ENCODE data around the gene RNASE2. TPM values are rescaled to one million over a fixed set of nuclear protein-coding genes. Genes with fewer than 3 reads are reported as not detected.

The RNASE2 gene
- polyA plus RNA-seq, 3 donors, result 100 to 483 (median 307) TPM

DNA sequence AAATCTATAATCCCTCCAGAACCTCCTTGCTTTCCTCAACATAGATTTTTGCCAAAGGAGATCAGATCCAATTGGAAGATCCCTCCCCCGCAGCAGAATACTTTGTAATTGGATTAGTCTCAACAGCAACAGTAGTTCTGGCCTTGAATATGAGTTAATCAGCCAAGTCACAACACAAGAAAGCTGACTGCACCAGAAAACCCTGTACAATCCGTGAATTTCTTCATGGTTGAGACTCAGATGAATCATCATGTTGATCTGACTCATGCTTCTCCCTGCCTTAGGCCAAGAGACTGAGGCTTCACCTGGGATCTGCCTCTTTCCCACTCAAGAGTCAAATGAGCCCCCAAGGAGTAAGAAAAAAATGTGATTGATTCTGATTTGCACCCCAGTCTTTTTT lies 31.5 kb downstream of the RNASE2 start:
- Histone ChIP-seq H3K79me2 (ENCODE audit: insufficient read depth, low read length) (peaks cover 18% of the 10 kb centered on the region), H3K36me3 (replicated peaks in 1 of 2; ENCODE audit: control insufficient read depth in 1 of 2, insufficient read depth in 2 of 2, low read length in 2 of 2) (peaks cover 0 to 6% of the 10 kb centered on the region in 2 donors), H3K27ac (ENCODE audit: low read depth in 1 of 2, low read length in 2 of 2) (peak overlapping the region; percentile 2 to 81), H3K4me1 (ENCODE audit: control insufficient read depth in 1 of 2, insufficient read depth in 2 of 2, low read length in 2 of 2) (peaks cover 50 to 63% of the 10 kb centered on the region in 2 donors), H3K4me3 (replicated peaks in 1 of 3; ENCODE audit: low read depth in 2 of 3, low read length in 3 of 3) (peak overlapping the region in 1 of 3 experiments; percentile 28), H4K20me1 (ENCODE audit: insufficient read depth, low read length) (peaks cover 4% of the 10 kb centered on the region), H3K4me2 (replicated peaks; ENCODE audit: extremely low read depth, low read length, poor library complexity, severe bottlenecking) (peak overlapping the region; percentile 9), H3K9me3 (replicated peaks in 1 of 2; ENCODE audit: control insufficient read depth in 1 of 2, insufficient read depth in 1 of 2, low read length in 2 of 2) (no peaks in the 10 kb centered on the region), H2AFZ (ENCODE audit: insufficient read depth, low read depth, low read length, poor library complexity, severe bottlenecking) (no peak overlapping the region), H3K9ac (ENCODE audit: insufficient read depth, low read length, poor library complexity, severe bottlenecking) (no peak overlapping the region), H3K27me3 (ENCODE audit: control insufficient read depth in 2 of 2, insufficient read depth in 2 of 2, low read length in 2 of 2) (no peaks in the 10 kb centered on the region)
- peaks cover 54% of the 10 kb centered on the region for H3K4me1 Mint-ChIP-seq
- peak overlapping the region; percentile 65 to 93 (median 87) for H3K27ac Mint-ChIP-seq
- 0% methylated on average over 1 of the region's 2 CpGs for WGBS (ENCODE audit: insufficient coverage)
- TF ChIP-seq, protein P1, sequence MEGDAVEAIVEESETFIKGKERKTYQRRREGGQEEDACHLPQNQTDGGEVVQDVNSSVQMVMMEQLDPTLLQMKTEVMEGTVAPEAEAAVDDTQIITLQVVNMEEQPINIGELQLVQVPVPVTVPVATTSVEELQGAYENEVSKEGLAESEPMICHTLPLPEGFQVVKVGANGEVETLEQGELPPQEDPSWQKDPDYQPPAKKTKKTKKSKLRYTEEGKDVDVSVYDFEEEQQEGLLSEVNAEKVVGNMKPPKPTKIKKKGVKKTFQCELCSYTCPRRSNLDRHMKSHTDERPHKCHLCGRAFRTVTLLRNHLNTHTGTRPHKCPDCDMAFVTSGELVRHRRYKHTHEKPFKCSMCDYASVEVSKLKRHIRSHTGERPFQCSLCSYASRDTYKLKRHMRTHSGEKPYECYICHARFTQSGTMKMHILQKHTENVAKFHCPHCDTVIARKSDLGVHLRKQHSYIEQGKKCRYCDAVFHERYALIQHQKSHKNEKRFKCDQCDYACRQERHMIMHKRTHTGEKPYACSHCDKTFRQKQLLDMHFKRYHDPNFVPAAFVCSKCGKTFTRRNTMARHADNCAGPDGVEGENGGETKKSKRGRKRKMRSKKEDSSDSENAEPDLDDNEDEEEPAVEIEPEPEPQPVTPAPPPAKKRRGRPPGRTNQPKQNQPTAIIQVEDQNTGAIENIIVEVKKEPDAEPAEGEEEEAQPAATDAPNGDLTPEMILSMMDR (IDR thresholded peaks at IDR 0.05), result no peak
- intact Hi-C loops (cut with micrococcal nuclease), result no loop called here
- peaks cover 0 to 1% (median 0%) of the 10 kb centered on the region in 7 donors for H3K9me3 Mint-ChIP-seq
- peaks cover 0 to 2% (median 2%) of the 10 kb centered on the region in 3 donors for H3K27me3 Mint-ChIP-seq (ENCODE audit: low read depth in 3 of 3)
- peak; percentile 63 to 89 (median 84) for DNase-seq
- H3K4me3 Mint-ChIP-seq, result no peak overlapping the region
- H3K36me3 Mint-ChIP-seq, result peaks cover 2 to 4% of the 10 kb centered on the region in 2 donors

DNA sequence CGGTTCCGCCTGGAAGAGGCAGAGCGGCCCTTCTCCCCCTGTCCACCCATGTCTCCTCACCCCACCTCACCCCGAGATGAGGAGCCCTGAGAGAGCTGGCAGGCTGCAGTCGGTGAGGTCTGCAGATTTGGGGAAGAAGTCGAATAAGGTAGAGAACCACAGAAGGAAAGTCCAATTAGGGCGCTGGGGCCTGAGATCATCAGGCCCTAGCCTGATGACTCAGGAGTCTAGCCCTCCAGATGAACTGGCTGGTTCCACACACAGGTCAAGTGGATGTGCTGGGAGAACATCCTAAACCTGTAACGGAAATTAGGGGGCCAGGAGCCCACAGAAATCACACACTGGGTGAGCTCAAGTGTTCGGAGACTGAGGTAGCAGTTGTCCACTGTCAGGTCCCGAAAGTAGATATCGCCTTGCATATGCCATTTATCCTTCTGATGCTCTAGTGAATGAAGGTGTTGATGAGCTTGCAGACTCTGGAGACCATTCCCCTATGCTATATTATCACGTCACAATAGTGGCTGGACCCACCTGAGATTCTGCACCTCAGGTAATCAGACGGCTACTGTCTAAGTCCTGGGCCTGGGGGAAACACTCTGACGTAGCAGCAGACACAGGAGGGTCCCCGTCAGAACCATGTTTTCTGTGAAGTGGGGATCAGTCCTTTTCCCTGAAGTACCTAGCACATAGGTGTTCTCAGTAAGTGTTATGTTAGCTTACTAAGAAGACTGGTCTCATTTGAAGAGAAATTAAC lies 33.6 kb downstream of the RNASE2 start:
- Histone ChIP-seq H3K4me3 (replicated peaks in 1 of 3; ENCODE audit: low read depth in 2 of 3, low read length in 3 of 3) (peak overlapping the region; percentile 12 to 97 (median 72)), H3K27ac (ENCODE audit: low read depth in 1 of 2, low read length in 2 of 2) (peak overlapping the region; percentile 24 to 72), H2AFZ (ENCODE audit: insufficient read depth, low read depth, low read length, poor library complexity, severe bottlenecking) (peak overlapping the region; percentile 41), H4K20me1 (ENCODE audit: insufficient read depth, low read length) (peaks cover 4% of the 10 kb centered on the region), H3K79me2 (ENCODE audit: insufficient read depth, low read length) (peaks cover 23% of the 10 kb centered on the region), H3K4me2 (replicated peaks; ENCODE audit: extremely low read depth, low read length, poor library complexity, severe bottlenecking) (peak overlapping the region; percentile 95), H3K9ac (ENCODE audit: insufficient read depth, low read length, poor library complexity, severe bottlenecking) (no peak overlapping the region), H3K4me1 (ENCODE audit: control insufficient read depth in 1 of 2, insufficient read depth in 2 of 2, low read length in 2 of 2) (peaks cover 50 to 63% of the 10 kb centered on the region in 2 donors), H3K27me3 (ENCODE audit: control insufficient read depth in 2 of 2, insufficient read depth in 2 of 2, low read length in 2 of 2) (no peaks in the 10 kb centered on the region), H3K36me3 (replicated peaks in 1 of 2; ENCODE audit: control insufficient read depth in 1 of 2, insufficient read depth in 2 of 2, low read length in 2 of 2) (peaks cover 18 to 27% of the 10 kb centered on the region in 2 donors), H3K9me3 (replicated peaks in 1 of 2; ENCODE audit: control insufficient read depth in 1 of 2, insufficient read depth in 1 of 2, low read length in 2 of 2) (no peaks in the 10 kb centered on the region)
- intact Hi-C loops (cut with micrococcal nuclease), result no loop called here
- Mint-ChIP-seq H3K27me3 (ENCODE audit: low read depth in 3 of 3) (peaks cover 0 to 2% (median 2%) of the 10 kb centered on the region in 3 donors), H3K4me1 (peaks cover 57% of the 10 kb centered on the region), H3K9me3 (no peaks in the 10 kb centered on the region), H3K27ac (peak overlapping the region; percentile 46 to 87 (median 70)), H3K4me3 (no peak overlapping the region), H3K36me3 (peaks cover 19 to 25% of the 10 kb centered on the region in 2 donors)
- 59% methylated on average over 9 of the region's 15 CpGs for WGBS (ENCODE audit: insufficient coverage)
- TF ChIP-seq, protein P1 (IDR thresholded peaks at IDR 0.05), result no peak
- peak; percentile 53 to 82 (median 72) for DNase-seq

Measured in CD14-positive monocyte (primary cell).